ENCODE measurements around the gene SVIP. TPM values are rescaled to one million over a fixed set of nuclear protein-coding genes. Genes with fewer than 3 reads are reported as not detected.

Gene SVIP
- total RNA-seq, 1 donor from 2014 or later = 5.0 TPM

- DNase-seq = peak; percentile 29
Observed at GRCh38 chr11:22792497-22792896, 37.1 kb downstream of the SVIP start.

- no peak for DNase-seq
Observed at GRCh38 chr11:22787551-22788162, 41.9 kb downstream of the SVIP start.

GRCh38 chr11:22787055-22787454 lies 42.5 kb downstream of the SVIP start:
- no peak for DNase-seq

- no peak for DNase-seq
Observed at GRCh38 chr11:22786475-22786874, 43.1 kb downstream of the SVIP start.

- no peak for DNase-seq
Observed at GRCh38 chr11:22785251-22785650, 44.4 kb downstream of the SVIP start.

- DNase-seq = no peak
Observed at GRCh38 chr11:22780952-22781593, 48.5 kb downstream of the SVIP start.

- no peak for DNase-seq
Observed at GRCh38 chr11:22779850-22780249, 49.8 kb downstream of the SVIP start.

- DNase-seq = no peak
Observed at GRCh38 chr11:22778642-22779041, 51.0 kb downstream of the SVIP start.

- DNase-seq = no peak
Observed at GRCh38 chr11:22775248-22775647, 54.4 kb downstream of the SVIP start.

GRCh38 chr11:22774716-22775115 lies 54.9 kb downstream of the SVIP start:
- DNase-seq = no peak

GRCh38 chr11:22769081-22769480 lies 60.5 kb downstream of the SVIP start:
- no peak for DNase-seq

Other genes starting within 250 kb of the SVIP start
- gene FANCF, start 204.0 kb downstream of the SVIP start, total RNA-seq = 40.9 TPM
- gene GAS2, start 163.2 kb downstream of the SVIP start, total RNA-seq = 13.4 TPM
- not detected for gene CCDC179, start 30.7 kb upstream of the SVIP start, total RNA-seq